Body of pancreas (tissue), 4 donors: ENCODE results near the gene ABLIM1.

Source experiments
- CTCF ChIP-seq, 7 experiments: fragments of 450-650 bp in 4 of 7; fragments of 200-600 bp in 3 of 7; sonication (generic) in 3 of 7; IDR thresholded peaks; one replicate each; pipeline ENCODE4 v1.5.1; 2016 to 2019; ENCODE audit warnings: antibody characterized with exemption in 7 of 7
- POLR2A ChIP-seq, 3 donors: fragments of 450-650 bp; IDR thresholded peaks; one replicate each; pipeline ENCODE4 v1.6.1; 2016; ENCODE audit warnings: antibody characterized with exemption in 3 of 3, mild to moderate bottlenecking in 2 of 3

GRCh38 chr10:114499116-114499515 lies 159.0 kb downstream of the ABLIM1 start:
- TF ChIP-seq POLR2A (IDR thresholded peaks at IDR 0.05) (no peak), CTCF (IDR thresholded peaks at IDR 0.05) (no peak)
